K562 (cell line): ENCODE data around the gene KRTAP4-8. TPM values are rescaled to one million over a fixed set of nuclear protein-coding genes. Genes with fewer than 3 reads are reported as not detected.

Experiments
- ATAC-seq: fragments of 200-7000 bp; cut with Tn5 transposase; 3 replicates; pipeline ENCODE4 v1.9.1; 2020; ENCODE audit warnings: moderate library complexity
- BruUV-seq: library from RNA; stranded (reverse); fragments of 400-500 nt; replicated peaks from 2 replicates; lab custom pipeline; 2021; lab: Mats Ljungman, UMichigan
- CTCF ChIA-PET: fragments of 300-600 bp; formaldehyde crosslinking; extraction: SDS; loops from one replicate; lab custom pipeline; 2021; ENCODE audit warnings: low intra/inter-chr PET ratio; lab: Yijun Ruan, JAX
- POLR2A ChIA-PET: fragments of 300-600, 350-650 bp; sonication (Branson Sonifier 250); formaldehyde crosslinking; extraction: SDS; loops from one replicate; lab custom pipeline; 2021; ENCODE audit warnings: antibody characterized with exemption, inconsistent platforms; lab: Yijun Ruan, JAX
- DNase-seq, 4 experiments: peaks; one replicate each; pipeline versions ENCODE4 v3.0.0 to v3.0.0-alpha.2; 2011 to 2018; ENCODE audit warnings: low spot score in 3 of 4, mixed read lengths in 3 of 4; ENCODE audit errors: extremely low read depth in 1 of 4
- FAIRE-seq: peaks from 2 replicates; lab custom pipeline; 2011; peaks lifted over from hg19 to GRCh38; lab: Jason Lieb, UNC
- H2AFZ ChIP-seq: 2 replicates; pipeline ENCODE4 v1.6.0; 2011; ENCODE audit warnings: low read depth, low read length, control low read depth, inconsistent platforms
- H3K27ac ChIP-seq: fragments of 200-600 bp; 3 replicates; pipeline ENCODE4 v1.8.0; 2011; ENCODE audit warnings: low read depth, mild to moderate bottlenecking, control low read depth, inconsistent platforms, low read length, moderate library complexity, mixed read lengths; ENCODE audit errors: extremely low read depth
- H3K27me3 ChIP-seq, 2 experiments: fragments of 300-600 bp in 1 of 2; 2 replicates in 1 of 2; 3 replicates in 1 of 2; pipeline versions ENCODE4 v1.6.0 to v1.8.0; 2011; ENCODE audit warnings: inconsistent platforms in 2 of 2, low read length in 2 of 2, mild to moderate bottlenecking in 1 of 2, mixed read lengths in 1 of 2, moderate library complexity in 1 of 2; ENCODE audit not compliant: control insufficient read depth in 2 of 2, insufficient read depth in 2 of 2
- H3K36me3 ChIP-seq: fragments of 300-600 bp; 3 replicates; pipeline ENCODE4 v1.8.0; 2011; ENCODE audit warnings: mild to moderate bottlenecking, low read length, inconsistent platforms; ENCODE audit not compliant: control insufficient read depth, insufficient read depth
- H3K4me1 ChIP-seq, 2 experiments: fragments of 200-600 bp in 1 of 2; replicated peaks in 1 of 2; 2 replicates in 1 of 2; 3 replicates in 1 of 2; pipeline versions ENCODE4 v1.5.1 to v1.8.0; 2011; ENCODE audit warnings: inconsistent platforms in 2 of 2, low read length in 2 of 2, mild to moderate bottlenecking in 1 of 2, mixed read lengths in 1 of 2, moderate library complexity in 1 of 2; ENCODE audit not compliant: control insufficient read depth in 2 of 2, insufficient read depth in 2 of 2
- H3K4me2 ChIP-seq: 2 replicates; pipeline ENCODE4 v1.6.1; 2011; ENCODE audit warnings: low read length, control low read depth, inconsistent platforms, mixed read lengths; ENCODE audit not compliant: insufficient read depth
- H3K4me3 ChIP-seq: fragments of 200-600 bp; sonication (generic), shearing (Covaris generic); 2 replicates; pipeline ENCODE4 v1.5.1; 2016; ENCODE audit warnings: control low read depth, inconsistent platforms
- H3K79me2 ChIP-seq: fragments of 200-600 bp; 3 replicates; pipeline ENCODE4 v1.8.0; 2011; ENCODE audit warnings: low read length, inconsistent platforms; ENCODE audit not compliant: control insufficient read depth, insufficient read depth
- H3K9ac ChIP-seq, 2 experiments: 2 replicates each; pipeline versions ENCODE4 v1.6.0 to v1.6.1; 2011; ENCODE audit warnings: low read depth in 2 of 2, low read length in 2 of 2, control low read depth in 1 of 2, inconsistent platforms in 1 of 2, mild to moderate bottlenecking in 1 of 2, mixed read lengths in 1 of 2; ENCODE audit not compliant: insufficient read depth in 1 of 2
- H3K9me1 ChIP-seq: one replicate; pipeline ENCODE4 v1.6.0; 2011; ENCODE audit warnings: inconsistent platforms, mild to moderate bottlenecking, low read length, moderate library complexity; ENCODE audit not compliant: control insufficient read depth, insufficient read depth
- H3K9me3 ChIP-seq: replicated peaks from 2 replicates; pipeline ENCODE4 v1.5.1; 2011; ENCODE audit warnings: low read depth, low read length, inconsistent platforms; ENCODE audit not compliant: control insufficient read depth, insufficient read depth
- H4K20me1 ChIP-seq: replicated peaks from 2 replicates; pipeline ENCODE4 v1.6.1; 2011; ENCODE audit warnings: low read length, inconsistent platforms, mixed read lengths; ENCODE audit not compliant: control insufficient read depth, insufficient read depth
- ATF6 ChIP-seq: sonication (generic); formaldehyde crosslinking; IDR thresholded peaks from 2 replicates; pipeline ENCODE4 v1.4.0; 2020; ENCODE audit warnings: mild to moderate bottlenecking, missing genetic modification reagents
- BDP1 ChIP-seq: IDR thresholded peaks from 3 replicates; pipeline ENCODE4 v1.6.1; 2011; ENCODE audit not compliant: insufficient read length, insufficient read depth
- CBFB ChIP-seq: sonication (generic); formaldehyde crosslinking; IDR thresholded peaks from 2 replicates; pipeline ENCODE4 v1.4.0; 2020; ENCODE audit warnings: mild to moderate bottlenecking, missing genetic modification reagents
- CEBPB ChIP-seq: fragments of 450-650 bp; IDR thresholded peaks from 2 replicates; pipeline ENCODE4 v1.6.1; 2016; ENCODE audit warnings: missing genetic modification characterization, missing compliant biosample characterization
- FOXA3 ChIP-seq, 2 experiments: fragments of 450-650 bp in 1 of 2; sonication (generic) in 1 of 2; formaldehyde crosslinking; IDR thresholded peaks in 1 of 2; conservative IDR thresholded peaks in 1 of 2; 2 replicates each; pipeline versions ENCODE4 v1.4.0 to v1.8.0; 2020 to 2022; ENCODE audit warnings: mild to moderate bottlenecking in 2 of 2, missing genetic modification reagents in 1 of 2
- MAZ ChIP-seq, 2 experiments: fragments of 450-650 bp in 1 of 2; sonication (generic) in 1 of 2; formaldehyde crosslinking; IDR thresholded peaks in 1 of 2; conservative IDR thresholded peaks in 1 of 2; 2 replicates each; pipeline versions ENCODE4 v1.4.0 to v1.5.0; 2020; ENCODE audit warnings: mild to moderate bottlenecking in 1 of 2, missing genetic modification reagents in 1 of 2
- NCOA1 ChIP-seq: fragments of 450-650 bp; IDR thresholded peaks from 2 replicates; pipeline ENCODE4 v1.6.1; 2016; ENCODE audit warnings: low read depth
- PHF8 ChIP-seq: fragments of 200-600 bp; sonication (generic); IDR thresholded peaks from 2 replicates; pipeline ENCODE4 v1.6.1; 2012; ENCODE audit warnings: mixed run types, mild to moderate bottlenecking, inconsistent platforms, low read length, moderate library complexity, borderline replicate concordance
- PRPF4 ChIP-seq: fragments of 200-400 bp; formaldehyde crosslinking; IDR thresholded peaks from one replicate; pipeline ENCODE4 v1.6.1; 2017; ENCODE audit warnings: low read length, low read depth, mild to moderate bottlenecking; ENCODE audit not compliant: insufficient read depth, poor library complexity, severe bottlenecking
- RHOXF2B ChIP-seq: fragments of 250-450 bp; sonication (Bioruptor Pico); conservative IDR thresholded peaks from 2 replicates; pipeline ENCODE4 v1.5.1; 2021
- TRIM24 ChIP-seq, 2 experiments: fragments of 450-650 bp; IDR thresholded peaks; 2 replicates each; pipeline ENCODE4 v1.6.1; 2016
- TRIM25 ChIP-seq: fragments of 450-650 bp; IDR thresholded peaks from 2 replicates; pipeline ENCODE4 v1.7.0; 2016; ENCODE audit warnings: borderline replicate concordance
- ZBTB26 ChIP-seq: fragments of 450-650 bp; formaldehyde crosslinking; IDR thresholded peaks from 2 replicates; pipeline ENCODE4 v1.4.0; 2022; ENCODE audit warnings: missing genetic modification characterization
- ZNF511 ChIP-seq: sonication (generic); formaldehyde crosslinking; IDR thresholded peaks from 2 replicates; pipeline ENCODE4 v1.8.0; 2022; ENCODE audit warnings: mild to moderate bottlenecking, missing genetic modification reagents
- ZSCAN29 ChIP-seq: fragments of 450-650 bp; IDR thresholded peaks from 2 replicates; pipeline ENCODE4 v1.6.1; 2017
- WGBS: fragments of 100-300 bp; shearing (Covaris generic); methylation state at CpG from one replicate; pipeline ENCODE4 v1.1.6; 2016; ENCODE audit warnings: low coverage, mixed read lengths; ENCODE audit not compliant: insufficient coverage; ENCODE audit errors: missing lambda C conversion rate; 5-methylcytosine and 5-hydroxymethylcytosine counted together
- in situ Hi-C: fragments of 300-500 bp; cut with MboI; formaldehyde crosslinking; loops from 4 replicates; pipeline ENCODE4 v1.15.0; 2018; ENCODE audit warnings: inconsistent platforms, mixed read lengths
- intact Hi-C: fragments of 100-400 bp; cut with micrococcal nuclease; formaldehyde crosslinking; loops from 2 replicates; pipeline ENCODE4 v1.14.2; 2022
- polyA plus RNA-seq, 8 experiments: library from polyadenylated mRNA; depleted of rRNA in 4 of 8; stranded (reverse) in 5 of 8; unstranded in 3 of 8; fragments of >200 nt; fragmentation: Nextera tagmentation in 2 of 8; fragmentation: Illumina TruSeq in 1 of 8; extraction: Ambion mirVana in 2 of 8; extraction: Trizol in 1 of 8; gene quantifications; 2 replicates each; pipeline versions ENCODE4 v1.2.1 to v1.2.3, GENCODE V29; 2011 to 2014; ENCODE audit warnings: inconsistent platforms in 1 of 8, missing spikeins in 1 of 8
- total RNA-seq, 7 experiments: library from RNA; depleted of rRNA in 6 of 7; stranded (reverse); fragments of >200 nt in 6 of 7; fragmentation: Illumina TruSeq in 2 of 7; extraction: Trizol in 2 of 7; gene quantifications; 2 replicates each; pipeline versions ENCODE4 v1.2.1 to v1.2.3, GENCODE V29; 2011 to 2021; ENCODE audit warnings: low replicate concordance in 1 of 7

KRTAP4-8 gene
- total and polyA plus RNA-seq, 9 of the 15 experiments (the other 6 are each of a cell fraction or from before 2014, with no cell fraction given) = not detected

- WGBS = 3% methylated on average over 3 of the region's 3 CpGs
- BruUV-seq = no TSS peak
- Histone ChIP-seq H3K27ac (no peak overlapping the region), H3K4me3 (no peak overlapping the region), H3K9me3 (no peaks in the 10 kb centered on the region), H3K4me1 (peaks cover 0 to 5% of the 10 kb centered on the region in 2 experiments; a peak in 2 of 5 replicates), H3K79me2 (no peaks in the 10 kb centered on the region), H3K9me1 (no peaks in the 10 kb centered on the region), H3K4me2 (no peak overlapping the region), H3K36me3 (no peaks in the 10 kb centered on the region), H4K20me1 (no peaks in the 10 kb centered on the region), H2AFZ (no peak overlapping the region), H3K27me3 (no peaks in the 10 kb centered on the region; a peak in 1 of 5 replicates), H3K9ac (no peak overlapping the region)
- CTCF ChIA-PET = no interaction called here
- intact Hi-C loops = no loop called here
- no peak for TF ChIP-seq RHOXF2B (CRISPR knock-in tag)
- TF ChIP-seq TRIM24 (IDR thresholded peaks at IDR 0.05) = no peak
- TF ChIP-seq NCOA1 = no peak
- TF ChIP-seq CBFB (CRISPR knock-in tag) = no peak
- TF ChIP-seq ZBTB26 (CRISPR knock-in tag) = no peak
- no peak for TF ChIP-seq CEBPB
- TF ChIP-seq ZSCAN29 = no peak
- no peak for TF ChIP-seq FOXA3 (CRISPR knock-in tag; conservative IDR thresholded peaks at IDR 0.05 in 1 of 2, IDR thresholded peaks at IDR 0.05 in 1 of 2)
- TF ChIP-seq TRIM25 = no peak
- no peak for TF ChIP-seq ZNF511
- no peak for TF ChIP-seq ATF6 (CRISPR knock-in tag)
- TF ChIP-seq PRPF4 = no peak
- TF ChIP-seq BDP1 = no peak
- TF ChIP-seq PHF8 = no peak
- no peak for TF ChIP-seq MAZ (CRISPR knock-in tag; conservative IDR thresholded peaks at IDR 0.05 in 1 of 2, IDR thresholded peaks at IDR 0.05 in 1 of 2)
- DNase-seq (no peak), ATAC-seq (no peak), FAIRE-seq (no peak)
- in situ Hi-C loops = no loop called here
- POLR2A ChIA-PET = interaction anchor here (0.6 kb wide), 1 partner anchor 335 kb away, joined by 3 read pairs; no protein-coding TSS in a partner anchor
Observed at GRCh38 chr17:41069031-41069430, 28.9 kb downstream of the KRTAP4-8 start.
